Middle frontal gyrus (tissue), 1 donor: ENCODE measurements around the gene VSTM2B.

Experiments used
- DNase-seq: peaks from one replicate; pipeline ENCODE4 v3.0.0-alpha.2; 2015; ENCODE audit warnings: low spot score; ENCODE audit errors: extremely low spot score

Gene VSTM2B

DNA sequence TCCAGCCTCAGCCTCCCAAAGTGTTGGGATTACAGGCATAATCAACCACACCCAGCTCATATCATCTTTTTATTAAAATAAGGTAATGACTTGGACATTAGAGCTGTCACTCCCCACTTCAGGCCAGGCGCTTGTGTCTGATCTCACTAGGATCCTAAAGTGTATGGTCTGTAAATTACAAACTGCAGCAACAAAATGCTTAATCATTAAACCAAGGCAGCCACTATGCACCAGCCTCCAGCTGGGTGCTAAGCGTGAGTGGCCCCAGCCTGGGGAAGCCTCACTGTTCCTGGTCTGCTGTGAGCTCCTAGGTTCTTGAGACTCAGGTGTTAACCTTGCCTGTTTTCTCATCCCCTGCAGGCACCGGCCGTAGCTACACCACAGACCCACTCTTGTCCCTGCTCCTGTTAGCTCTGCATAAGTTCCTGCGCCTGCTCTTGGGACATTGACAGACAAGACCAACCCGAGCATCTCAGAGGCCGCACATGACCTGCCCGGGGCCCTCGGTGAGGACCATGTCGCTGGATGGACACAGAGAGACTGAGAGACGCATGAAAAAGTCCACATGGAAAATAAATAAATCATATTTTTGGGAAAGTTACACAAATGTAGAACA, 37.8 kb downstream of the VSTM2B start:
- no peak for DNase-seq

DNA sequence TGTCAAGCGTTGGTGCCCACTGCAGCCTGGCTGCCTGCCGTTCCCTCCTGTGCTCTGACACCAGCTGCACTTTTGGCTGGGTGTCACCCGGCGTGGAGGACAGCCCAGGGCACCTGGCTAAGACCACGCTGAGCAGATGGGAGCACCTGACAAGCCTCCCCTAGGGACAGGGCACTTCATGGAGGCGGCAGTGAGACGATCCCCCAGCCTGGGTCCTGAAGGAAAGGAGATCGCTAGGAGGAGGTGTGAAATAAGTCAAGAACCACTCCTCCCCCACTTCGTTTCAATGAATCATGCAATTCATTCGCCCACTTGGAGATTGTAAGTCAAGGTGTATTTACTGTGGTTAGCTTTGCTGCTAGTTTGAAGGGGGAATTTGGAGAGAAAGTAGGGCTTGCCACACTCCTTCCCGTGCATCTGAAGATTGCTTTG, 38.8 kb downstream of the VSTM2B start:
- no peak for DNase-seq

DNA sequence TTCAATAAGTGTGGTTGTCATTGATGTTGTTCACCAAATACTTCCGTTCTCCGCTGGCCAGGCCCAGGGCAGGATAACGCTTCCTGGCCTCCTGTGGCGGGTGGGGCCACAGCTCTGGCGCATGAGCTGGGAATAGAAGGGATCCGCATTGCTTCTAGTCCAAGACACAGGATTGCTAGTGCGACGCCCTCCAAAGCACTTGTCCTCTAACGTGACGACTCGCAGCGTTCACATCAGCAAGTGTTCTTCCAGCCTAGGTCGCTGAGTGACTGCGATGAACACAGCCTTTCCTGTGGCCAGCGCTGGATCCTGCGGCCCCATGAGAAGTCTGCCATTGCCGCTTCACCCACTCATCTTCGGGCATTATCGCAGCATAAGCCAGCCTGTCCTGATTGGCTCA, 39.4 kb downstream of the VSTM2B start:
- DNase-seq, result no peak

DNA sequence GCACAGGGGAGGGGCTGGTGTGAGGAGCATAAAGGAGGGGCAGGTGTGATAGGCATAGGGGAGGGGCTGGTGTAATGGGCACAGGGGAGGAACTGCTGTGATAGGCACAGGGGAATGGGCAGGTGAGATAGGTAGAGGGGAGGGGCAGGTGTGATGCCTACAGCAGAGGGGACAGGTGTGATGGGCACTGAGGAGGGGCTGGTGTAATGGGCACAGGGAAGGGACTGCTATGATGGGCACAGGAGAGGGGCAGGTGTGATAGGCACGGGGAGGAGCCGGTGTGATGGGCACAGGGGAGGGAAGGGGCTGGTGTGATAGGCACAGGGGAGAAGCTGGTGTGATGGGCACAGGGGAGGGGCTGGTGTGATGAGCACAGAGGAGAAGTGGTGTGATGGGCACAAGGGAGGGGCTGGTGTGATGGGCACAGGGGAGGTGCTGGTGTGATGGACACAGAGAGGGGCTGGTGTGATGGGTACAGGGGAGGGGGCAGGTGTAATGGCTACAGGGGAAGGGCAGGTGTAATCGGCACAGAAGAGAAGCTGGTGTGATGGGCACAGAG, 40.8 kb downstream of the VSTM2B start:
- no peak for DNase-seq

DNA sequence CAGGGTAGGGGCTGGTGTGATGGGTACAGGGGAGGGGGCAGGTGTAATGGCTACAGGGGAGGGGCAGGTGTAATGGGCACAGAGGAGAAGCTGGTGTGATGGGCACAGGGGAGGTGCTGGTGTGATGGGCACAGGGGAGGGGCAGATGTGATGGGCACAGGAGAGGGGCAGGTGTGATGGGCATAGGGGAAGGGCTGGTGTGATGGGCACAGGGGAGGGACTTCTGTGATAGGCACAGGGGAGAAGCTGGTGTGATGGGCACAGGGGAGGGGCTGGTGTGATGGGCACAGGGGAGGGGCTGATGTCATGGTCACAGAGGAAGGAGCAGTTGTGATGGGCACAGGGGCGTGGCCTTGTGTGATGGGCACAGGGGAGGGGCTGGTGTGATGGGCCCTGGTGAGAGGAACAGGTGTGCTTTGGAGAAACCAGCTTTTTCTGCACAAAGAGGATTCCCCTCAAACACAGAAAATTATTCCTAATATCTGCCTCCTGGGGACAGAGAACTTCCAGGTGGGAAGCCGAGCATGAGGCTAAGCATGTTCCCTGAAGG, 41.6 kb downstream of the VSTM2B start:
- no peak for DNase-seq

DNA sequence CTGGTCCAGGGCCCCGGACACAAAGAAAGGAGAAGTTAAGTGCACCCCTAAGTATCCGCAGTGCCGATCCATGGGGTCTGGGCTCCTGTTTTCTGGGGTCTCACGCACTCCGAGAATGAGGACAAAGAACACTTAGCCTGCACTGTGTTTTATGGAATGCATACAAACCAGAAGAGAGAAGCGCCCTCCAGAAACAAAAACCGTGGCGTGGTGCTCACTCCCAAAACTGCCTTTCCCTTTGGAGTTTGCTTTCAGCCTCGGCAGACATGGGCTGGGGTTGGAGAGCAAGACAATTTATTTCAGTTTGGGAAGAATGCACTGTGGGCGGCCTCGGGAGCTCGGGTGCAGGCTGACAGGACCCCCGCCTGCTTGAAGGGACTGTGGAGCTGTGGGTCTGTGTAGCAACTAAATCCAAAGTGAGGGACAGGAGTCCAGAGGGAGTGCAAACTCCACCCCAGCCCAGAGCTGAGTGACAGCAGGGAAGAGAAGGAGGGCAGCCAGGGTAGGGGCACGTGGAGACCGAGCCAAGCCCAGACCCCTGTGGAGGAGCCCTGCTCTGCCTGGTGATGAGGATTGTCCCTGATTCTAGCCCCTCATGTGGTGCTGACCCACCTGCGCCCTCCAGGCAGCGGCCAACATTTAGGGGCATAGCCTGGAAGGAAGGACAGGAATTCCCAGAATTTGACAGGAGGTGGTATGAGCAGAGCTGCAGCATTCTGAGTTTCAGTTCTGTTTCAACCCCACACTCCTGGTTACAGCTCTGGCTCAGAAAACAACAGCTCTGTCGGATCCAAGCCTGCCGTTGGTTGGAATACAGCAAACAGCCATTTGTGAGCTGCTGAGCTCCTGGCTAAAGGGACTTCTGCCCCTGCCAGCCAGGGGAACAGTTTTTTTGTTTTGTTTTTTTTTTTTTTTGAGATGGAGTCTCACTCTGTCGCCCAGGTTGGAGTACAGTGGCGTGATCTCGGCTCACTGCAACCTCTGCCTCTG, 42.5 kb downstream of the VSTM2B start:
- DNase-seq, result no peak

DNA sequence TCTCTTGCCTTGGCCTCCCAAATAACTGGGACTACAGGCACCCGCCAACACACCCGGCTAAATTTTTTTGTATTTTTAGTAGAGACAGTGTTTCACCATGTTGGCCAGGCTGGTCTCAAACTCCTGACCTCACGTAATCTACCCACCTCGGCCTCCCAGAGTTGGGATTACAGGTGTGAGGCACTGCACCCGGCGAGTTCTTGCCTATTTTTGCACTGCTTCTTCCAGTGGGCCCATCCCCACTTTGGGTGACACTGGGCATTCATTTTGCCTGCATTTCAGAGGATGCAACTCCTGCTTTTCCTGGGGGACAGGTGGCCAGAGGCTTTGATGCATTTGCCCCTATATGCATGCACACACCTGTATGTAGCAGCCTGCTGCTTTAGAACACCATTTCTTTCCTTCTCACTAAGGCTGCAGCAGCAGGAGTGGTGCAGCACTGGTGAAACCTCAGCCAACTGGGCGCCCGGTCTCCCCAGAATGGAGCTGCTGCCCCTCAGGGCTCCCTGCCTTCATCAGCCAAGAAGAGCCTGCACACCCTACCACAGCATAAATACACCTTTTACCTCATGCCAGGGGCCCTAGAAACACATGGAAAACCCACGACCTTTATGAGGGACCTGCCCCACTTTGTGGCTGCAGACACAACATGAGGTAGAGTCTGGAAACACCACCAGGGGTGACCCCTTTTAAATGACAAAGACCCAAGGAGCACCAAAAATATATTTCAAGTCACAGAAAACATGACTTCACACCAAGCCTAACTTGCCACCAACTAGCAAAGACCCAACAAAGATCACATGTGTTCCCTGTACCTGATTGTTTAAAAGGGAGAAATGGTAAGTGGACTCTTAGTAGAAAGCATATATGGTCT, 43.5 kb downstream of the VSTM2B start:
- DNase-seq, result no peak

DNA sequence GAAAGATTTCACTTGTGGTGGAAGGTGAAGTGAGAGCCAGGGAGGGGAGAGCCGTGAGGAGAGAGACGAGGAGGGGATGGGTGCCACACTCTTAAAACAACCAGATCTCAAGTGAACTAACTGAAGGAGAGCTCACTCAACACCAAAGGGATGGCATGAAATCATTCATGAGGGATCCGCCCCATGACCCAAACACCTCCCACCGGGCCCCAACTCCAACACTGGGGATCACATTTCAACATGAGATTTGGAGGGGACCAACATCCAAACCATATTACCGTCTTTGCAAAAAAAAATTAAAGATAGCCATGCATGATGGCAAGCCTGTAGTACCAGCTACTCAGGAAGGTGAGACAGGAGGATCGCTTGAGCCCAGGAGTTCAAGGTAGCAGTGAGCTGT, 45.4 kb downstream of the VSTM2B start:
- DNase-seq, result no peak

DNA sequence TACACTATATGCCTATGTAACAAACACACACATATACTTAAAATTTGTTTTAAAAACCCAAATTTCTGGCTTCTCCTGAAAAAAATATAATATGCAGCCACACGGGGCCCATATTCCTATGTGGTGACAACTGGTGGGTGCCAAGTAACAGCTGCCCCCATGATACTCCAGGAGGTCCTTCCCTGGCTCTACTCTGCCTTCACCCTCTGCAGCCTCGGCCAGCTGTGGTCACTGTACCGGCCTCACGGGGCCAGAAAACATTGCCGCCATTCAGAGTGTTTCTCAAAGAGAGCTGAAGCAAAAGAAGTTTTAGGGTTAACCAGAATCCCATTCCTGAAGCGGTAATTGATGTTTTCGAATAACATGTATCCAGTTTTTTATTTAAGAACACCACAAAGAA, 47.7 kb downstream of the VSTM2B start:
- DNase-seq, result no peak

DNA sequence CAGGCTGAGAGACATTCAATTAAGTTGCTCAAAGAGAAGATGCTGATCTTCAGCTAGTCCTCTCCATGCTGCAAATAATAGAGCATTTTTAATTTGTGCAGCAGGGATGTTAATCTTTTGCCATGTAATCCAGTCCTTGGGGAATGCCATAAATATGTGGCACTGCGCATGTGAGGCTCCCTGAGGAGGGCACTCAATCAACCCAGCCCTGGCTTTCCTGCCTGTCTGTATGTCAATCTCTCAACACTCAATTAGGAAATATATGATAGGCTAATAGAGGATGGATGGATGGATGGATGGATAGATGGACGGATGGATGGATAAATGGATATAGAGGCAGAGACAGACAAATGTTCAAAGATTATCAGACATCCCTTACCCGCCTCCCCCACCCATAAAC, 48.7 kb downstream of the VSTM2B start:
- no peak for DNase-seq

DNA sequence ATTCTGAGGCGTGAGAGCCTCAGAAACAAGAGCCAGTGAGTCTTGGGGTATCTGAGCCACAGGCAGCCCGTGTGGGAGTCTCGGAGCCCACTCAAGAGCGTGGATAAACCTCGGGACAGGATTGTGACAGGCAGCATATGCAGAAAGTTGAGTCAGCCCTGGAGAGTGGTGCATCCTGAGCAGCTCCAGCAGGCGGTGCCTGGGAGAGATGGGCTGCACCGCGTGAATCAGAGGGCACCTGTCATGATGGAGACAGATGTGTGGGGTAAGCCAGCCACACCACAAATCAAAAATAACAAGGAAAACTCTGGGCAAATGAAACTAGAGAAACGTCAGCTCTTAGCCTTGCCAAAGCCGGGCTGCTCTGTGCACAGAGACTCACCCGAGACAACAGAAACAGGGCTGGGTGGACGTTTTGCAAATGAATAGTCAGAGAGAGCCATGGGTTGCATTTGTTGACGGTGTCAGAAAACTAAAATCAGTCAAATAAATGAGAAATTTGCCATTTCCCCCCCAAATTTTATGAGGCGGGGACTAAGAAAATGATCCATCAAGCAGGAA, 50.3 kb downstream of the VSTM2B start:
- peak; percentile 12 for DNase-seq

DNA sequence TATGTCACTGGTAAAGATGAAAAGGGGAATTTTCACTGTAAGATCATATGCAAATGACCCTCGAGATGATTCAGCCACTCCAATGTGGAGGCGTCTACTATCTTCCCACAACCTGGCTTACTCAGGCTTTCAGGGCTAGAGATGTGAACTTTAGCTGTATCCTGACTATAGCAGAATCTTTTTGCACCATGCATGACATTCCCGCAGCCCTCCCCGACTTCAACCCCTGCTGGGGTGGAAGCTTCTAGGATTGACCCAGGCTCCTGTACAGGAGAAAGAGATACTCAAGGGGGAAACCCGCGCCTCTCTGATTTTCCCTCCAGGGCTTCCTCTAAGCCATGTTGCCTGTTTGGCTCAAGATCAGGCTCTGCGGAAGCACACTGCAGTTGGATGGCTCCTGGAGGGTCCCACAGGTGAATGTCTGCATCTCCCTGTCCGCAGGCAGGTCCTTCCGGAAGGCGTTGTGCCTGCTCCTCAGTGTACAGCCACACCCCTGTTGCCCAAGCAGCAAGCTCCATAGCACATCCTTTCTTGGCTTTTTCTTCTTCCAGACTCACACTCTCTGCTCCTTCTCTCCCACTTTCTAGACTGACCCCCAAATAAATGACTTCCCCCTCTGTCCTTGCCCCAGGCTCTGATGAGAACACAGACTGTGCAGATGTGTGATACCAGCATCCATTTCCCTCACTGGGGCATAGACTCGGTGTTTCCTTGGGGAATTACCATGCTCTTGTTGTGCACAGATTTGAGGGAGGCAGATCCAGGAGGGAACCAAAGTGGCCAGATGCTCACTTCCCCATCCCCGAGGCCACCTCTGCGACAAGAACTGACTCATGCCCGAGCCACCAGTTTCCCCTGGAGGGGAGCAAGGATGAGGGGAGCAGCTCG, 51.2 kb downstream of the VSTM2B start:
- DNase-seq, result no peak

DNA sequence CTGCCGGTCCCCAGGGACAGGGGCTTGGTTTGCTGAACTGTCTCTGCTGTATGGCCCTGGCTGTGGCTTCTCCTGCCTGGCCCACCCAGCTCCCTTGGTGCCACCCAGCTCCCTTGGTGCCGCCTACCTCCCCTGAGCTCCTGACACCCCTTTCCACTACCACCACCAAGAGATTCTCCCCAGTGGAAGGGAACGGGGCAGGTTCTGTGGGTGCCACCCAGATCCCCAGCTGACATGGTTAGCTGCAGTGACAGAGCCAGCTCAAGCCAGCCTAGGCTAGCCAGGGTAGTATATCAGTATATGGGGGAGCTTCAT, 51.8 kb downstream of the VSTM2B start:
- no peak for DNase-seq

DNA sequence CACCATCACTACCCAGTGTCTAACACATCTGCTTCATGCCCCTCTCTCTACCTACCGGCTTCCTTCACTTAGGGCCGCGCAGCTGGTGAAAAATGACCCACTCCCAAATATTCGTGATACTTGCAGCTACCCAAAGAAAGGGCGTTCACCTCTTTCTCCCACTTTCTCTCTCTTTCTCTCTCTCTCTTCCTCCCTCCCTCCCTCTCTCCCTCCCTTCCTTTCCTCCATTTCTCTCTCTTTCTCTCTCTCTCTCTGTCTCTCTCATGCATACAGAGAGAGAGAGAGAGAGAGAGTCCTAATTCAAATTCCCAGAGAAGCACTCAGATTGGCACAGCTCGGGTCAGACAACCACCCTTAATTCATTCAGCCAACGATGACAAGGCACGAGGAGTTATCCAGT, 52.6 kb downstream of the VSTM2B start:
- DNase-seq, result no peak

DNA sequence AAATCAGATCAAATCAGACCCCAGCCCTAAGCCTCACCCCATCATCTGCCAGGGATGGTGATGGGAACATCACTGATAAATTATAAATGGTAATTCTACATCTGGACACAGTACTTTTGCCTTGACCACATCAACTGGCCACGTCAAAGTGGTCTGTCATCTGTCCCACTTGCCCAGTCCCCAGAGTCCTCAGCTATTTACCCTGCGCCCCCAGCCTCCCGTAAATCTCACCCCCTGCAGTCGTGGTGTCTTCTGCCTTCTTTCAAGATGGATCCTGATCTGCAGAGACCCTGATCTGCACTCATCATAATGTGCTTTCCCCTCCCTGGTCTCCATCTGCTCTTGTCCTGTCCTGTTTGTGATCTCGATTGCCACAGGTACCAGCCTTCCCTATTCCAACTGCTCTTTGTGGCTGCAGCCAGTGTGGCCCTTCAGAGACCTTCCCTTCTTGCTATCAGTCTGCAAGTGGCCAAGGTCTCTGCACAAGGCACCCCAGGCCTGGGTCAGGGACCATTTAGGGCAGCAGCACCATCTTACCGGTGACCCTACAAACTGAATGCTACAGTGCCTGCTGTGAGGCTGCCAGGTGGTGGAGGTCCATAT, 53.6 kb downstream of the VSTM2B start:
- no peak for DNase-seq

DNA sequence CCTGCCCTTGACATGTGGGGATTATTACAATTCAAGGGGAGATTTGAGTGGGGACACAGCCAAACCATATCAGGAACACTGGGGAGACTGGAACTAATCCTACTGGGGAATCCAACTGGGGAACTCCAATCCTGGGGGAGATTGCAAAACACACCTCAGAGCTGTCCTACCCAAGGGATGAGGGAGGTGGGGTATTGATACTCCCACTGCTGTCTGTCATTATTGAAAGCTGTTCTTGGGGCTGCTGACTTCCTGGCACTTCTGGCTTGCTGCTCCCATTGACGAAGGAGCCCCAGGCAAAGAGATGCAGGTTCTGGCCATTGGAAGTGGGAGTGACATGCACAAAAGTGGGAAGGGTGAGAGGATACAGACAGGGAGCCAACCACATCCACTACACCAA, 55.6 kb downstream of the VSTM2B start:
- DNase-seq, result no peak

DNA sequence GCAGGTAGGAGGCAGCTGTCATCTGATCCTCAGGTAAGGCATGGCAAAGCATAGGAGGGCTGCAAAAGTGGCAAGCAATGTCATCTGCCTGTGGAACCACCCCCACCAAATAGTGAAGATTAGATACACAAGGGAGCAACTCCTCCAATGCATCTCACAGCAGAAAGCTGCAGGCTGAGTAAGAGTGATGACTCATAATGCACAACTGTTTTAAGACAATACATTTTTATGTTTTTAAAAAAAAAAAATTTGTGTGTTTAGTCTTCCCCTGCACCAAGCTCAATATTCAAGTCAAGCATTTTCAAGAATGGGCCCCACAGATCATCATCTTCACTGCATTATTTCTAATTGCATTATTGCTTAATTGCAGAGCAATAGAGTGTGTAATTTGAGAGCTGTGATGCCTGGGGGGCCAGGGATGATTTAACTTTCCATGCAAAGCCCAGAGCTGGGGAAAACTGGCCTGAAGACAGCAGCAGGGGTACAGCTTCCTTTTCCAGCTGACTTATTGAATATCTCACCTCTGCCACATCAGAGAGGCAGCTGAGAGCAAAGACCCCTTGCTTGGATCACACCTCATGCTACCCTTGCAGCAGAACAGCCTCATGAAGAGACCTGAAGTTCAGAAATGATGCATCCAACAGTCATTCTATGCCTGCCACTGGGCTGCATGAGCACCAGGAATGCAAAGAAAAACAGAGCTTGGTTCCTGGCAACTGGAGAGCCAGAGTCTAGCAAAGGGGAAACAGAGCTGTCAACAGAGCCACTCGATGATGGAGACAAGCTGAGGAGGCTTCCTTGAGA, 57.6 kb downstream of the VSTM2B start:
- DNase-seq, result no peak

DNA sequence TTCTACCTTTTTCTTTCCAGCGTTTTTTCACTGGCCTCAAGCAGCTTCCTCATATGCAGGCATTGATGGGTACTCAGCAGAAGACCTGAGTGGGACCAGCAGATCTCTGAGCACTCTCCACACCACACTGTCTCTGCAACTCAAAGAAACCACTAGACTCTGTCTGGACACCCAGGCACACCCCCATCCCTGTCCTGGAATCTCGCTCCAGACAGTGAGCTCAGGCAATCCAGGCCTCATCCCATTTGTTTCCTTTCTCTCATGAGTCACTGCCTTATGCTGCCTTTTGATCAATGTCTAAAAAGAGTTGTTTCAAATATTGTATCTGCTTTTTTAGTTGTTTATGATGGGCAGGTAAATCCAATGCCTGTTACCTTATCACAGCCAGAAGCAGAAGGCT, 60.6 kb downstream of the VSTM2B start:
- no peak for DNase-seq

DNA sequence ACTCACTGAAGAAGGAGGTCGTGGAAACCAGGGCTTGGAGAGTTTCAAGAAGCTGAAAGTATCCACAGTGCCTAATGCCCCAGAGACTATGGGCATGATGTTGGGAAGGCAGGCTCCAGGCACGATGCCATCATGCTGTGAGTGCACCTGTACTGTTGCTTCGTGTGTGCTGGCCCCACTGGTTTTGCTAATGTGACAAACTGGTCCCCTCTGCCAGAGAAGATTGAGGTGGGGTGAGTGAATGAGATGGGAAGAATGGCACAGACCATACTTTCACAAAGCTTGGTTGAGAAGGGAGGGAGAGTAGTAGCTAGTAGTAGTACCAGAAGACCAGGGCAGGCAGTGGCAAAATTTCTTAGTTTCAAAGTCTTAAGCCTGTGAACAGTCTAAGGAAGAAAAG, 61.3 kb downstream of the VSTM2B start:
- no peak for DNase-seq
